ENCODE data around the gene TLE7. TPM values are rescaled to one million over a fixed set of nuclear protein-coding genes. Genes with fewer than 3 reads are reported as not detected.

The TLE7 gene
- total RNA-seq, 2 donors from 2014 or later: not detected

GRCh38 chr16:71383054-71383773 lies 58.6 kb downstream of the TLE7 start:
- no peak for ATAC-seq
- WGBS, 2 donors: 65 to 68% methylated on average over 9 to 11 of the region's 11 CpGs
- no peak overlapping the region for H3K27ac ChIP-seq

DNA sequence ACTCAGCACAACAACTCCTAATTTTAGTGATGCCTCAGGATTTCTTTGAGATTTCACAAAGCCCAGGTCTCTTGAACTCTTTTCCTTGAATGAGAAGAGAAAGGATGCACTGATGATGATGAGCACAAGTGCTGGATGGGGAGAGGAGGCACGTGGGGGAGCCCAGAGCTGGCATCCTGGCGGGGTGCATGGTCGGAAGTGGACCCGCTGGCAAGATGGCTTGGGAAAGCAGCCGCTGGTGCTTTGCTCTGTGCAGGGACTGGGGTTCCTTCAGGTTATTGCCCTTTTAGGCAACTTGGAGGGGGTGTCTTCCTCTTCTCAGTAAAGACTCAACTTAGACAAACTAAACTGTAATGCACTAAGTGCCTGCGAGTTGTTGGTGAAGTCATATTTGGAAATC lies 61.0 kb downstream of the TLE7 start:
- Histone ChIP-seq H3K27ac (no peak overlapping the region), H3K9me3 (no peaks in the 10 kb centered on the region), H3K27me3 (no peaks in the 10 kb centered on the region), H3K4me1 (no peaks in the 10 kb centered on the region), H3K4me3 (no peak overlapping the region), H3K36me3 (replicated peaks in 1 of 2; ENCODE audit: insufficient read depth in 1 of 2, low read depth in 2 of 2) (no peaks in the 10 kb centered on the region)
- ATAC-seq (no peak), DNase-seq (no peak)
- intact Hi-C loops (cut with DNase I): no loop called here
- 46 to 53% methylated on average over 6 of the region's 6 CpGs for WGBS, 2 donors
- no peak for TF ChIP-seq POLR2A (IDR thresholded peaks at IDR 0.05)
- TF ChIP-seq, protein P1, sequence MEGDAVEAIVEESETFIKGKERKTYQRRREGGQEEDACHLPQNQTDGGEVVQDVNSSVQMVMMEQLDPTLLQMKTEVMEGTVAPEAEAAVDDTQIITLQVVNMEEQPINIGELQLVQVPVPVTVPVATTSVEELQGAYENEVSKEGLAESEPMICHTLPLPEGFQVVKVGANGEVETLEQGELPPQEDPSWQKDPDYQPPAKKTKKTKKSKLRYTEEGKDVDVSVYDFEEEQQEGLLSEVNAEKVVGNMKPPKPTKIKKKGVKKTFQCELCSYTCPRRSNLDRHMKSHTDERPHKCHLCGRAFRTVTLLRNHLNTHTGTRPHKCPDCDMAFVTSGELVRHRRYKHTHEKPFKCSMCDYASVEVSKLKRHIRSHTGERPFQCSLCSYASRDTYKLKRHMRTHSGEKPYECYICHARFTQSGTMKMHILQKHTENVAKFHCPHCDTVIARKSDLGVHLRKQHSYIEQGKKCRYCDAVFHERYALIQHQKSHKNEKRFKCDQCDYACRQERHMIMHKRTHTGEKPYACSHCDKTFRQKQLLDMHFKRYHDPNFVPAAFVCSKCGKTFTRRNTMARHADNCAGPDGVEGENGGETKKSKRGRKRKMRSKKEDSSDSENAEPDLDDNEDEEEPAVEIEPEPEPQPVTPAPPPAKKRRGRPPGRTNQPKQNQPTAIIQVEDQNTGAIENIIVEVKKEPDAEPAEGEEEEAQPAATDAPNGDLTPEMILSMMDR (IDR thresholded peaks at IDR 0.05): no peak

More at GRCh38 chr16:71383054-71383773, 58.6 kb downstream of the TLE7 start:
- TF ChIP-seq, protein P1 (IDR thresholded peaks at IDR 0.05): no peak
- TF ChIP-seq POLR2A (IDR thresholded peaks at IDR 0.05): no peak
- Histone ChIP-seq H3K9me3 (no peaks in the 10 kb centered on the region), H3K4me1 (peaks cover 7% of the 10 kb centered on the region), H3K36me3 (replicated peaks in 1 of 2; ENCODE audit: insufficient read depth in 1 of 2, low read depth in 2 of 2) (no peaks in the 10 kb centered on the region), H3K4me3 (no peak overlapping the region), H3K27me3 (no peaks in the 10 kb centered on the region)
- intact Hi-C loops (cut with DNase I): no loop called here
- DNase-seq: no peak

Other genes with a start within 250 kb of the TLE7 start
- gene HYDIN, start 211.3 kb downstream of the TLE7 start, total RNA-seq: 1 to 10 TPM; 5.6 to 6.7 TPM
- 10 to 100 TPM in 1 of 2 donors, 1 to 10 TPM in 1; 7.3 to 20.2 TPM for gene CMTR2, start 152.7 kb downstream of the TLE7 start, total RNA-seq
- 1 to 10 TPM in 1 of 2 donors, under 1 TPM in 1; 0.99 to 3.1 TPM for gene CALB2, start 83.3 kb downstream of the TLE7 start, total RNA-seq
- 1 to 10 TPM; 4.4 to 5.3 TPM for gene ZNF23, start 20.2 kb upstream of the TLE7 start, total RNA-seq
- gene ZNF19, start 47.3 kb upstream of the TLE7 start, total RNA-seq: 1 to 10 TPM; 3.6 to 5.9 TPM
- gene CHST4, start 84.4 kb upstream of the TLE7 start, total RNA-seq: 10 to 100 TPM; 21.8 to 23.4 TPM
- not detected for gene TAT, start 135.0 kb upstream of the TLE7 start, total RNA-seq
- 10 to 100 TPM; 14.5 to 58.7 TPM for gene MARVELD3, start 184.1 kb upstream of the TLE7 start, total RNA-seq